HCT116 (cell line): ENCODE results near the gene HINT2.

Experiments used
- CTCF ChIP-seq, 3 experiments: fragments of 200-600 bp in 1 of 3; sonication (generic) in 1 of 3; IDR thresholded peaks in 2 of 3; conservative IDR thresholded peaks in 1 of 3; 2 replicates each; pipeline ENCODE4 v1.5.1; 2012 to 2017; ENCODE audit warnings: low read depth in 2 of 3, low read length in 2 of 3, antibody characterized with exemption in 1 of 3, borderline replicate concordance in 1 of 3, control low read depth in 1 of 3, mild to moderate bottlenecking in 1 of 3, mixed read lengths in 1 of 3, mixed run types in 1 of 3, moderate library complexity in 1 of 3; ENCODE audit not compliant: insufficient read depth in 1 of 3
- EGR1 ChIP-seq: IDR thresholded peaks from 2 replicates; pipeline ENCODE4 v1.6.1; 2012; ENCODE audit warnings: low read depth
- EZH2 ChIP-seq: fragments of 200-600 bp; sonication (generic); IDR thresholded peaks from 2 replicates; pipeline ENCODE4 v1.6.1; 2017; ENCODE audit warnings: antibody characterized with exemption, mixed run types
- POLR2A ChIP-seq: IDR thresholded peaks from 2 replicates; pipeline ENCODE4 v1.7.0; 2011; ENCODE audit warnings: borderline replicate concordance; ENCODE audit not compliant: insufficient read depth, insufficient read length; ENCODE audit errors: extremely low read depth
- POLR2AphosphoS5 ChIP-seq: IDR thresholded peaks from 2 replicates; pipeline ENCODE4 v1.6.1; 2011; ENCODE audit warnings: mild to moderate bottlenecking, low read depth, low read length, moderate library complexity
- SIN3A ChIP-seq: IDR thresholded peaks from 2 replicates; pipeline ENCODE4 v1.6.1; 2012; ENCODE audit warnings: low read depth
- YY1 ChIP-seq: IDR thresholded peaks from 2 replicates; pipeline ENCODE4 v1.6.1; 2011; ENCODE audit warnings: low read length, low read depth, moderate library complexity, mild to moderate bottlenecking; ENCODE audit not compliant: insufficient replicate concordance; ENCODE audit errors: extremely low read depth

- no peak for TF ChIP-seq CTCF (IDR thresholded peaks at IDR 0.05 in 2 of 3, conservative IDR thresholded peaks at IDR 0.05 in 1 of 3; ENCODE audit: borderline replicate concordance in 1 of 3, insufficient read depth in 1 of 3, low read depth in 2 of 3, low read length in 2 of 3)
- TF ChIP-seq POLR2A, result no peak
- TF ChIP-seq YY1, result no peak
- no peak for TF ChIP-seq POLR2AphosphoS5
- no peak for TF ChIP-seq EGR1
- no peak for TF ChIP-seq SIN3A
- no peak for TF ChIP-seq EZH2
Observed at GRCh38 chr9:35798658-35799374, 16.0 kb downstream of the HINT2 start.
